ENCODE results near the gene ADM5. TPM values are rescaled to one million over a fixed set of nuclear protein-coding genes. Genes with fewer than 3 reads are reported as not detected.

ADM5 gene
- total and polyA plus RNA-seq, 12 donors: 0.16 to 1.6 (median 0.48) TPM

GRCh38 chr19:49672131-49672919 is 17.1 kb upstream of the ADM5 start:
- 23% methylated on average over 28 of the region's 28 CpGs for WGBS, 2 donors
- peak; percentile 76 to 83 for DNase-seq
- intact Hi-C loops (cut with DNase I): loop anchor here in 4 of 10 donors (5.0 to 10.0 kb wide), 4 partner anchors 78 to 98 kb away; partner anchors contain the start of genes PRR12 (in 2 of the 4), NOSIP (in 1 of the 4) and PRRG2 (in 1 of the 4)
- Histone ChIP-seq H3K27me3 (no peaks in the 10 kb centered on the region), H3K9me3 (no peaks in the 10 kb centered on the region), H3K27ac (peak overlapping the region in 8 of 10 donors; percentile 42 to 76 (median 60)), H3K36me3 (peaks cover 0 to 20% (median 0%) of the 10 kb centered on the region in 9 donors), H3K4me3 (peak overlapping the region in 5 of 10 donors; percentile 27 to 38 (median 28)), H3K4me1 (peaks cover 0 to 18% (median 12%) of the 10 kb centered on the region in 9 donors)
- peak in 1 of 8 donors; percentile 8 for ATAC-seq
- peak; percentile 80 to 94 (median 90) for TF ChIP-seq CTCF (IDR thresholded peaks at IDR 0.05)

- H3K4me1 ChIP-seq: peaks cover 17 to 54% (median 46%) of the 10 kb centered on the region in 9 donors
- intact Hi-C loops (cut with DNase I): loop anchor here in 8 of 10 donors (1.0 to 10.0 kb wide), 13 partner anchors 31 to 224 kb away; partner anchors contain the start of genes PRR12 (in 3 of the 8), RRAS (in 3 of the 8), NOSIP (in 2 of the 8) and PRRG2 (in 2 of the 8)
These were observed 13.1 kb upstream of the ADM5 start for GRCh38 chr19:49676136-49676783.

GRCh38 chr19:49676784-49677230 is 12.6 kb upstream of the ADM5 start:
- peaks cover 17 to 60% (median 49%) of the 10 kb centered on the region in 9 donors for H3K4me1 ChIP-seq
- peak; percentile 99 to 100 for DNase-seq
- H3K36me3 ChIP-seq: peaks cover 0 to 15% (median 9%) of the 10 kb centered on the region in 9 donors
- peak overlapping the region; percentile 92 to 99 (median 97) for H3K27ac ChIP-seq
- 0% methylated on average over 34 of the region's 34 CpGs for WGBS, 2 donors
- H3K4me3 ChIP-seq: peak overlapping the region; percentile 89 to 100 (median 98)
- no peaks in the 10 kb centered on the region for H3K27me3 ChIP-seq
- H3K9me3 ChIP-seq: no peaks in the 10 kb centered on the region
- ATAC-seq: peak; percentile 85 to 93 (median 90)
- TF ChIP-seq CTCF (IDR thresholded peaks at IDR 0.05): no peak
- intact Hi-C loops (cut with DNase I): loop anchor here in 8 of 10 donors (1.0 to 10.0 kb wide), 13 partner anchors 32 to 225 kb away; partner anchors contain the start of genes PRR12 (in 3 of the 8), RRAS (in 3 of the 8), NOSIP (in 2 of the 8) and PRRG2 (in 2 of the 8)

More at GRCh38 chr19:49676136-49676783, 13.1 kb upstream of the ADM5 start:
- ATAC-seq: peak; percentile 32 to 63 (median 49)
- DNase-seq: peak; percentile 80 to 92
- no peaks in the 10 kb centered on the region for H3K9me3 ChIP-seq
- WGBS, 2 donors: 1 to 2% methylated on average over 27 of the region's 27 CpGs
- no peaks in the 10 kb centered on the region for H3K27me3 ChIP-seq
- no peak for TF ChIP-seq CTCF (IDR thresholded peaks at IDR 0.05)
- H3K27ac ChIP-seq: peak overlapping the region; percentile 73 to 99 (median 90)
- peaks cover 0 to 10% (median 4%) of the 10 kb centered on the region in 9 donors for H3K36me3 ChIP-seq
- peak overlapping the region in 9 of 10 donors; percentile 9 to 92 (median 50) for H3K4me3 ChIP-seq

Measured in heart right ventricle (tissue), 16 donors.